HG02884 (cell line): ENCODE results near the gene NSD1.
"Not testable (repeated sequence)": the region's sequence is repeated elsewhere in the genome, so short reads cannot be mapped to it uniquely, and the experiment has no call there.

Source experiments
- ATAC-seq: cut with Tn5 transposase; IDR thresholded peaks from one replicate; pipeline ENCODE4 v1.9.1; 2021; ENCODE audit warnings: mild to moderate bottlenecking, moderate library complexity; ENCODE audit not compliant: unreplicated experiment

NSD1 gene

GRCh38 chr5:177126771-177127170 lies 6.8 kb upstream of the NSD1 start:
- ATAC-seq: no peak

DNA sequence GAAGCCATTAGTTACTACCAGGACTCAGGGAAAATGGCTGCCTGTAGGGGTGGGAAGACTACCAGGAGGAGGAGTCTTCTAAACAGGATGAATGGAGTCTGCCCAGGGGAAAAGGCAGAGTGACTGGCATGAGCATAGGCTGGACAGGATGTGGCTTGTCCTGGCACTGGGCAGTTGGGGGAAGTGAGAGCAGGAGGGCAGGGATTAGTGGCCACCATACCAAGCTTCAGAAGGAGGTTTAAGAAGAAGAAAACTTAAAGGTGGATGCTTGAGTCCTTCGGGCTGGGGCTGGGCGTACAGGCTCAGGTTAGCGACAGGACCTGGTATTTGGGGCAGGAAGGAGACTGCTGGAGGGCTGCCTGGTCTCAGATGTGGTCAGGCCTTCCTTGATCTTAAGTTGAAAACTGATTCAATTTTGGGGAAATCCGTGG lies 5.0 kb upstream of the NSD1 start:
- no peak for ATAC-seq

- no peak for ATAC-seq
Observed at GRCh38 chr5:177130211-177131018, 3.2 kb upstream of the NSD1 start.

- no peak for ATAC-seq
Observed at GRCh38 chr5:177131019-177131320, 2.6 kb upstream of the NSD1 start.

GRCh38 chr5:177131352-177132135 lies 2.0 kb upstream of the NSD1 start:
- ATAC-seq: no peak

- ATAC-seq: no peak
Observed at GRCh38 chr5:177132136-177133095, 1.2 kb upstream of the NSD1 start.

DNA sequence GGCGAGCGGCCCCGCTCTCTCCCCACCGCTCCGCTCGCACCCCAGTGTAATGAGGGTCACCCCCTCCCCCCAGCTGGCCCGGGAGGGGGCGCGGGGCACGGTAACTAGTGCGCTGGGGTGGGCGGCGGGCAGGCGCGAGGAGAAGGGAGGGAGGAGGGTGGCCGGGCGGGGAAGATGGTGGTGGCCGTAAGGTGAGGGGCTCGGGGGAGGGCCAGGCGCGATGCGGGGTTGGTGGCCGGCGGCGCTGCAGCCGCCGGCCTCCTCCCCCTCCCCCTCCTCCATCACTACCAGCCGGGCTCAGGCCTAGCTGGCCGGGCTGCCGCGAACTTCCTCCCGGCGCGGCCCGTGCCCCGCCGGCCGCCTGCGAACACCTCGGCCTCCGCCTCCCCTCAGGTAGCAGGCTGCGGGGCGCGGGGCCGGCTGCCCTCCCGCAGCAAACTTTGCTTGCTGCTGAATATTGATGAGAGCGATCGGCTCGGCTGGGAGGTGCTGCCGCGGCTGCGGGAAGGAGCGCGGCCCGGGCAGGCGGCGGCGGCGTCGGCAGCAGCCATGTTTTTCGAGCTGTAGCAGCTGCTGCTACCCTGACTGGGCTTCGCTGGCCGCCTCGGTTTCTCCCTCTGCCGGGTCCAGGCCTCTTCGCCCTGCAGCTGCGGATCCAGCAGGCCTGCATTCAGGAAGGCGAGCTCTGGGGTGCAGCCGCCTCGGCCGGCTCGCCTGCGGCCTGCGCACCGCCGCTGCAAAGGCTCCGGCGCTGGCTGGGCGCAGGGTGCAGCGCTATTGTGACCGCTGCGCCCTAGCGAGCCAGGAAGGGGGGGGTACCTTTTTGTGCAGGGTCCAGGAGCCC lies 502 bp downstream of the NSD1 start:
- ATAC-seq: peak; percentile 28

DNA sequence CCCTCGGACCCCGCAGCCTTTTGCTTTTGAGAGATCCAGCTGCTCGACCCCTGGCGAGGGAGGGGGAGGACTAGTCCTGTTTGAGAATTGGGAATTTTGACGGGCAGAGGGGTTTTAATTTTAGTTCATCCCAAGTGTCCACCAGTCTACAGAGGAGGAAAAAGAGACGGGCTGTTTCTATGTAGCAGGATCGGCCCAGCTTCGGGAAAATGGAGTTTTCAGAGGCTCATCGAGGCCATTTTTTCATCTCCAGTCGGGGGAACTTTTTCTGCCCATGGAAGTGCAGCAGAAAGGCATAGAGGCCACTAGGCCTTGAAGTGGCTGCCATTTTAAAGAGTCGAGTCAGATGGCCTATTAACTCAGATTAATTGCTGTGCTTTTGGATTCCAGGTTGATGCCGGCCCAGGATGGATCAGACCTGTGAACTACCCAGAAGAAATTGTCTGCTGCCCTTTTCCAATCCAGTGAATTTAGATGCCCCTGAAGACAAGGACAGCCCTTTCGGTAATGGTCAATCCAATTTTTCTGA lies 1.2 kb downstream of the NSD1 start:
- no peak for ATAC-seq

GRCh38 chr5:177140312-177140711 lies 6.7 kb downstream of the NSD1 start:
- ATAC-seq: no peak

- ATAC-seq: no peak
Observed at GRCh38 chr5:177141496-177141895, 7.9 kb downstream of the NSD1 start.

GRCh38 chr5:177142098-177142611 lies 8.6 kb downstream of the NSD1 start:
- no peak for ATAC-seq

- ATAC-seq: no peak
Observed at GRCh38 chr5:177142778-177143177, 9.2 kb downstream of the NSD1 start.

DNA sequence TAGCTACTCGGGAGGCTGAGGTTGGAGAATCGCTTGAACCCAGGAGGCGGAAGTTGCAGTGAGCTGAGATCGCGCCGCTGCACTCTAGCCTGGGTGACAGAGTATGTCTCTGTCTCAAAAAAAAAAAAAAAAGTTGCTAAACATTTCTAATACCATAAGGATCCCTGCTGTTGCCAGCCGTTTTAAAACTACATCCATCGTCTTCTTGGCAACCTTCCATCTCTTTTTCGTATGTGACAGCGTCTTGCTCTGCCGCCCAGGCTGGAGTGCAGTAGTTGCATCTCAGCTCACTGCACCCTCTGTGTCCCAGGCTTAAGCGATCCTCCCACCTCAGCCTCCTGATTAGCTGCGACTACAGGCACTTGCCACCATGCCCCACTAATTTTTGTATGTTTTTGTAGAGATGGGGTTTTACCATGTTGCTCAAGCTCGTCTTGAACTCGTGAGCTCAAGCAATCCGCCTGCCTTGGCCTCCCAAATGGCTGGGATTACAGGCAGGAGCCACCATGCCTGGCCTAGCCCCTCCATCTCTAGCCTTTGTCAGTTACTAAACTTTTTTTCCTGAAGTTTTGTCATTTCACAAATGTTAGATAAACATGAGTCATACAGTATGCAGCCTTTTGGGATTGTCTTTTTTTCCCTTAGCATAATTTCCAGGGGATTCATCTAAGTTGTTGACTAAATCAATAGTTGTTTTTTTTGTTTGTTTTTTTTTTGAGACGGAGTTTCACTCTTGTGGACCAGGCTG lies 13.5 kb downstream of the NSD1 start:
- ATAC-seq: no peak

GRCh38 chr5:177150061-177150460 lies 16.5 kb downstream of the NSD1 start:
- ATAC-seq: not testable (repeated sequence)

DNA sequence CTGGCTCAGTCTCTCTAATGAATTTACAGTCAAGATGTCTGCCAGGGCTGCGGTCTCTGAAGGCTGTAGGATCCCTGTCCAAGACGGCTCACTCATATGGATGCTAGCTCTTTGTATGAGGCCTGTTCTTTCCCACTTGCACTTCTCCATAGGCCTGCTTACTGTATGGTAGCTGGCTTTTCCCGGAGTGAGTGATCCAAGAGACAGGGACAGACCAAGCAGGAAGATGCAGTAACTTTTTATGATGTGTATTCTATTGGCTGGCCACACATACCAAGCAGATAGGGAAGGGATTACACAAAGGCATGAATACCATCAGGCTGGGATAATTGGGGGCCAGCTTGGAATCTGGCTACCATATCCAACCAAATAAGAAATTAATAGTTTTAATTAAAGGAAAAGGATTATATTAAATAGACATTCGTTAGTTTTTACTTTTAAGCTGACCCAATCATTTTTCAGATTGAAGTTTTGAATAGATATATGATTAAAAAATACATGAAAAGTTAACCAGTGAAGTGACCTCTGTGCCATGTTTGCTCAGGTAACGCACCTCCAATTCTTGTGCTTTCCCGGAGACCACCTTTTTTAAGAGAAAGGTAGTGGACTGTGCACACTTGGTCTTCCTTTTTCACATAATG lies 20.6 kb downstream of the NSD1 start:
- no peak for ATAC-seq

DNA sequence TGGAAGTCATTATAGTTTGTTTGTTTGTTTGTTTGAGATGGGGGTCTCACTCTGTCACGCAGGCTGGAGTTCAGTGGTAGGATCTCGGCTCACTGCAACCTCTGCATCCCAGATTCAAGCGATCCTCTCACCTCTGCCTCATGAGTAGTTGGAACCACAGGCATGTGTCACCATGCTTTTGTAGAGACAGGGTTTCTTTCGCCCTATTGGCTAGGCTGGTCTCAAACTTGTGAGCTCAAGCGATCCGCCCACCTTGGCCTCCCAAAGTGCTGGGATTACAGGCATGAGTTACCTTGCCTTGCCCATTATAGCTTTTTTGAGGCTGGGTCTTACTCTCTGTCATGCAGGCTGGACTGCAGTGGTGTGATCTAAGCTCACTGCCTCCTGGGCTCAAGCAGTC lies 28.8 kb downstream of the NSD1 start:
- no peak for ATAC-seq

DNA sequence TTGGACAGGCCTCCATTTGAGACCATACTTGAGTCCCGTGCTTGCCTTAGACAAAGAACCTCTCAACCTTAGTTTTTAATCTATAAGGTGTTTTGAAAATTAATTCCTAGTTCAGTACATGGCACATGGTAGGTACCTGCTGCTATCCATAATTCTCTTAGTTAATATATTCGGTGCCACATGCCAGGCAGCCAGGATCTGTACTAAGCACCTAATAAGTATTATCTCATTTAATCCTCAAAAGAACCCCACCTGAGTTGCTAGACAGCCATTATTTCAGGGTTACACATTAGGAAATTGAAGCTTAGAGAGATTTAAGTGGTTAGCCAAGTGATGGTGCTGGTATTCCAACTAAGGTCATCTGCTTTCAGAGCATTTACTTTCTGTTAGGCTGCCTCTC lies 29.9 kb downstream of the NSD1 start:
- ATAC-seq: no peak

- no peak for ATAC-seq
Observed at GRCh38 chr5:177169271-177169670, 35.7 kb downstream of the NSD1 start.

- ATAC-seq: no peak
Observed at GRCh38 chr5:177171961-177172360, 38.4 kb downstream of the NSD1 start.
